ENCODE results near the gene SPAG8.

Gene SPAG8

GRCh38 chr9:35844628-35845270 lies 32.7 kb upstream of the SPAG8 start:
- Mint-ChIP-seq H3K27ac (no peak overlapping the region), H3K27me3 (no peaks in the 10 kb centered on the region), H3K9me3 (no peaks in the 10 kb centered on the region), H3K36me3 (peaks cover 4% of the 10 kb centered on the region), H3K4me3 (peak overlapping the region; percentile 3), H3K4me1 (peaks cover 81% of the 10 kb centered on the region)
- peak; percentile 73 for ATAC-seq

DNA sequence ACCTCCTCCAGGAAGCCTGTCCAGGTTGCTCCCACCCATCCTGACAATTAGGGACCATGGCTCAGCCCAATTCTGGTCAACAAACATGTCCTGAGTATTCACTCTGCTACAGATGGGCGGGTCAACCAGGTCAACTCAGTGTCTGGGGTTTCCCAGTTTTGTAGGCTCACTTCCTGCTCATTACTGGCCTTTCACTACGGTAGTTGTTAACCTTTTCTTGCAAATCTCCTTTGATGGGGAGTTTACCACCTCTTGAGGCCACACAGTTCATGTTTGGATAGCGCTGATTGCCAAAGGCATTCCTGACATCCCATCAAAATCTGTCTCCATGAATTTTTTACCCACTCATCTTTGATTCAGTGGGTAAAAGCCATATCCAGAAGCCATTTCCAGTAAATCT lies 30.7 kb upstream of the SPAG8 start:
- H3K4me1 Mint-ChIP-seq: peaks cover 73% of the 10 kb centered on the region
- H3K27ac Mint-ChIP-seq: peak overlapping the region; percentile 56
- H3K27me3 Mint-ChIP-seq: no peaks in the 10 kb centered on the region
- H3K36me3 Mint-ChIP-seq: peaks cover 4% of the 10 kb centered on the region
- ATAC-seq: peak; percentile 82
- H3K4me3 Mint-ChIP-seq: peak overlapping the region; percentile 24
- H3K9me3 Mint-ChIP-seq: no peaks in the 10 kb centered on the region

DNA sequence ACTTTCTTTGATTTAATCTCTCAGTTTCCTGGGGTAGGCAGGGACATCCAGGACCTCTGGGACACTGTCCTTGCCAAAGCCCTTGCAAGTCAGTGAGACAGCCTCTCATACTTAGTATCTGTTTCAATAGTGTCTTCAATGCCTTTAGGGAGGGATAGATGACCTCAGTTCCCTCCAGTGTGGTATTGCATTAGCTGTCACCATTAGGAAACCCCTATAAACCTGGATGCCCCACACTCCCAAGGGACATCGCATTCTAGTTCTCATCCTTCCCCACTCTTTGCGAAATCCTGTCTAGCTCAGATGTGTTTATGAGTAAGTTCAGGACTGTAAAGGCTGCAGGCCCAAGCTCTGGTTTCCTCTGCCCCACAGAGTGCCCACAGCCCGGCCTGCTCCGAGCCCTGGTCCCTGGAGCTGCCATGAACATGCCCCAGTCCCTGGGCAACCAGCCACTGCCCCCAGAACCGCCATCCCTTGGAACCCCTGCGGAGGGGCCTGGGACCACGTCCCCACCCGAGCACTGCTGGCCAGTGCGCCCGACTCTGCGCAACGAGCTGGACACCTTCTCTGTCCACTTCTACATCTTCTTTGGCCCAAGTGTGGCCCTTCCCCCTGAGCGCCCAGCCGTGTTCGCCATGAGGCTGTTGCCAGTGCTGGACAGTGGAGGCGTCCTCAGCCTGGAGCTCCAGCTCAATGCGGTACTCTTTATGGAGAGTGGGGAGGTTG lies 30.1 kb upstream of the SPAG8 start:
- ATAC-seq: peak; percentile 22
- Mint-ChIP-seq H3K36me3 (no peaks in the 10 kb centered on the region), H3K4me1 (peaks cover 67% of the 10 kb centered on the region)

GRCh38 chr9:35841645-35841900 lies 29.5 kb upstream of the SPAG8 start:
- H3K9me3 Mint-ChIP-seq: no peaks in the 10 kb centered on the region
- H3K4me3 Mint-ChIP-seq: no peak overlapping the region
- H3K36me3 Mint-ChIP-seq: no peaks in the 10 kb centered on the region
- no peaks in the 10 kb centered on the region for H3K27me3 Mint-ChIP-seq
- peaks cover 61% of the 10 kb centered on the region for H3K4me1 Mint-ChIP-seq
- peak overlapping the region; percentile 44 for H3K27ac Mint-ChIP-seq
- ATAC-seq: no peak

More for the DNA sequence above, 30.1 kb upstream of the SPAG8 start:
- Mint-ChIP-seq H3K4me3 (peak overlapping the region; percentile 53), H3K9me3 (no peaks in the 10 kb centered on the region), H3K27me3 (no peaks in the 10 kb centered on the region), H3K27ac (peak overlapping the region; percentile 56)

DNA sequence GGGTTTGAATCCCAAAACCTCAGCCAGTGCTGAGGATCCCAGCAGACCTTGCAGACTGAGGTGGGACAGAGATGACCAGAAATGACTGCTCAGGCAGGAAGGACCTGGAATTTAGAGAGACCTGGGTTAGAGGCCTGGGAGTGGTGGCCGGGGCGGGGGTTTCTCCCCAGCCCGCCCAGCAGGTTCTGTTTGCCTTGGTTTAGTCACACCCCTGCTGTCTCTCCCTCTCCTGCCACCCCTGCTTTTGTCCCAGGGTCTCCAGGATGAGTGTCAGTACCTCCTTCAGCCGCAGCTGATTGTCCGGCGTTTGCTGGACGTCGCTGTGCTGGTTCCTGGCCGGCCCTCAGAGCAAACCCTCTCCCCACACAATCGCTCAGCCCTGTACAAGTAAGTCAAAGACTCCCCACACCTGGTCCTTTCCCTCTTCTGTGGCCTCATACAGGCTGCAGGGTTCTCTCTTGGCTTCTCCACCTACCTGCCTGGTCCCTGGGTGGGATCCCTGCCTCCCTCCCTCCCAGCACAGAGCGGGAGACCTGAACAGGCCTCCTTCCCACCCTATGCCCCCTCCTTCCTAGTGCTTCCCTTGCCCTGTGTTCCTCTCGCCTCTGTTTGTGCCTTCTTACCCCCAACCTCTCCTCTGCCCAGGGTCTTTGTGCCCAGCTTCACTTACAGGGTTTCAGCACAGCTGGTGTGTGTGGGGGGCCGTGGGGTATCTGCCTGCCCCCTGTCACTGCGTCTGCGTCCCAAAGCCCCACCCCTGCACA lies 29.0 kb upstream of the SPAG8 start:
- peak overlapping the region; percentile 44 for H3K27ac Mint-ChIP-seq
- no peaks in the 10 kb centered on the region for H3K36me3 Mint-ChIP-seq
- H3K27me3 Mint-ChIP-seq: no peaks in the 10 kb centered on the region
- H3K9me3 Mint-ChIP-seq: no peaks in the 10 kb centered on the region
- H3K4me1 Mint-ChIP-seq: peaks cover 61% of the 10 kb centered on the region
- no peak for ATAC-seq
- H3K4me3 Mint-ChIP-seq: no peak overlapping the region

GRCh38 chr9:35839926-35840325 lies 27.9 kb upstream of the SPAG8 start:
- peak; percentile 15 for ATAC-seq
- Mint-ChIP-seq H3K4me3 (no peak overlapping the region), H3K27me3 (no peaks in the 10 kb centered on the region), H3K27ac (peak overlapping the region; percentile 26), H3K4me1 (peaks cover 53% of the 10 kb centered on the region), H3K9me3 (no peaks in the 10 kb centered on the region), H3K36me3 (no peaks in the 10 kb centered on the region)

DNA sequence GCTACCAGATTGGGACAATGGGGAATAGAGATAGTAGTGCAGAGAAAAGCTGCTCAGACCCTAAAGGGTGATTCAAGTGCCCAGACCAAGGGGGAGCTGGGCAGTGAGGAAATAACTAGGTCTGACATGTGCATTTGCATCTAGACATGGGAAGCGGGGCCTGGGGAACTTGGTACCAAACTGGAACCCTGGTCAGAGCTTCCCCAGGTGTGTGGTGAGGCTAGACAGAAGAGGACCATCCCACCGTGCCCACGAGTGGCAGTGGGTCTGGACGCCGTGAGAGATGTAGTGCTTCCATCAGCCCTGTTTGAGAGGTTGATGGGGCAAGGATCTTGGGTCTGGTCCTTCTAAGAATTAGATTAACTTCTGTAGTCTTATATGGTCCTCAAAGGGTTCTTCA lies 24.5 kb upstream of the SPAG8 start:
- peaks cover 52% of the 10 kb centered on the region for H3K4me1 Mint-ChIP-seq
- no peaks in the 10 kb centered on the region for H3K9me3 Mint-ChIP-seq
- H3K27me3 Mint-ChIP-seq: no peaks in the 10 kb centered on the region
- no peaks in the 10 kb centered on the region for H3K36me3 Mint-ChIP-seq
- ATAC-seq: no peak
- H3K4me3 Mint-ChIP-seq: no peak overlapping the region
- peak overlapping the region; percentile 8 for H3K27ac Mint-ChIP-seq

GRCh38 chr9:35835766-35836165 lies 23.7 kb upstream of the SPAG8 start:
- Mint-ChIP-seq H3K36me3 (no peaks in the 10 kb centered on the region), H3K27me3 (no peaks in the 10 kb centered on the region), H3K27ac (peak overlapping the region; percentile 8), H3K4me1 (peaks cover 47% of the 10 kb centered on the region), H3K9me3 (no peaks in the 10 kb centered on the region), H3K4me3 (no peak overlapping the region)
- ATAC-seq: no peak

GRCh38 chr9:35835216-35835632 lies 23.2 kb upstream of the SPAG8 start:
- Mint-ChIP-seq H3K4me1 (peaks cover 46% of the 10 kb centered on the region), H3K36me3 (no peaks in the 10 kb centered on the region), H3K27ac (peak overlapping the region; percentile 48), H3K27me3 (no peaks in the 10 kb centered on the region), H3K4me3 (no peak overlapping the region), H3K9me3 (no peaks in the 10 kb centered on the region)
- no peak for ATAC-seq

DNA sequence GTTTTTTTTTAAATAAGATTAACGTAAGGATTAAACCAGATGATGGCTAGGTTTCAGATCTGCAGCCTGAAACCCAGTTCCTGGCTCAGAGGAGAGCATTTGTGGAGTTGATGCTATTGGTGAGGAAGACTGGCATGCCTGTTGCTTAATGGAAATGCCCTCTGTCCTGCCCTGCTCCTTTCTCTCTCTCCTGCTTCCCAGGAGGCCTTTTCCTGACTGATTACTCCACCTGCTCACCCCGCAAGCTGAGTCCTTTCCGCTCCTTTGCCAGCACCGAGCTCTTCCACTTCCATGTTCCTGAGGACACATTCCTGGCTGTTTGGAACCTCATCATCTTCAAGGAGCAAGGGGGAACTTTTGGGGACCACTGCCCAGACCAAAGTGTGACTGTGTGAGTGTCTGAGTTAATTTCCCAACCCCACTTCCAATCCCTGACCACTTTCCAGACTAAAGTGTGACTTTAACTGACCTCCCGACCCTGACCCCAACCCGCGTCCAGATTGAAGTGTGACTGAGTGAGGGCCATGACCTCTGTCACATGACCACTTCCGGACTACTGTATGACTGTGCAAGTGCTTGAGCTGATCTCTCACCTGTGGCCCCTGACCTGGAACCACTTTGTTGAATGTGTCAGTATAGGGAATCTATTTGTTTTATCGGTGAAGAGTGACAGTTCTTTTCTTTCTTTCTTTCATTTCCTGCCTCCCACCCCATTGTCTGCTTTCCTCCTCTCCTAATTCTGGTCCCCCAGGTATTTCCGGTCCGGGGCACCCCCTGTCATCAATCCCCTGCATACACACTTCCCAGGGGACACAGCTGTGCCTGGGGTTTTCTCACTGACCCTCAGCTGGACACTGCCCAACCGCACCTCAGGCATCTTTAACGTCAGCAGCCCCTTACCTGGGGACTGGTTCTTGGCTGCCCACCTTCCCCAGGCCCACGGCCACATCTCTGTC lies 22.5 kb upstream of the SPAG8 start:
- peak overlapping the region; percentile 19 for H3K4me3 Mint-ChIP-seq
- H3K4me1 Mint-ChIP-seq: peaks cover 47% of the 10 kb centered on the region
- H3K27me3 Mint-ChIP-seq: no peaks in the 10 kb centered on the region
- no peak for ATAC-seq
- no peaks in the 10 kb centered on the region for H3K9me3 Mint-ChIP-seq
- H3K36me3 Mint-ChIP-seq: no peaks in the 10 kb centered on the region
- peak overlapping the region; percentile 48 for H3K27ac Mint-ChIP-seq

GRCh38 chr9:35832814-35833213 lies 20.8 kb upstream of the SPAG8 start:
- no peak for ATAC-seq
- H3K4me3 Mint-ChIP-seq: no peak overlapping the region
- peak overlapping the region; percentile 61 for H3K27ac Mint-ChIP-seq
- no peaks in the 10 kb centered on the region for H3K36me3 Mint-ChIP-seq
- H3K9me3 Mint-ChIP-seq: no peaks in the 10 kb centered on the region
- H3K27me3 Mint-ChIP-seq: no peaks in the 10 kb centered on the region
- peaks cover 55% of the 10 kb centered on the region for H3K4me1 Mint-ChIP-seq

GRCh38 chr9:35831040-35831439 lies 19.0 kb upstream of the SPAG8 start:
- no peak overlapping the region for H3K27ac Mint-ChIP-seq
- H3K27me3 Mint-ChIP-seq: no peaks in the 10 kb centered on the region
- no peak overlapping the region for H3K4me3 Mint-ChIP-seq
- no peaks in the 10 kb centered on the region for H3K9me3 Mint-ChIP-seq
- ATAC-seq: no peak
- no peaks in the 10 kb centered on the region for H3K36me3 Mint-ChIP-seq
- peaks cover 58% of the 10 kb centered on the region for H3K4me1 Mint-ChIP-seq

DNA sequence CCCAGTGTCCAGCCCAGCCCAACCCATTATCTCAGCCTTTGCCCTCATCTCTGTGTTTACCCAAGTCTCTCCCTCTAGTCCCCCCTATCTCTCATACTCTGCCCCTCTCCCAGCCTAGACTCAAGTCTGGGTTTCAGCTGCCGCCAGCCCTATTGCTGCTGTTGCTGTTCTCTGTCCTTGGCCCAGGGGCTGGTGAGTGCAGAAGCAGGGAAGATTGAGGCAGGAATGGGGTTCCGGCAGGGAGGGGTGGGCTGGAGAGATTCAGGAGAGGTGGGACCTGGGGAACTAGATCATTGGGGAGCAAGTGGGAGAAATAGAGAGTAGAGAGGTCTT lies 17.7 kb upstream of the SPAG8 start:
- ATAC-seq: no peak
- H3K4me1 Mint-ChIP-seq: peaks cover 60% of the 10 kb centered on the region
- no peaks in the 10 kb centered on the region for H3K36me3 Mint-ChIP-seq
- H3K27me3 Mint-ChIP-seq: no peaks in the 10 kb centered on the region
- no peaks in the 10 kb centered on the region for H3K9me3 Mint-ChIP-seq
- peak overlapping the region; percentile 72 for H3K27ac Mint-ChIP-seq
- peak overlapping the region; percentile 84 for H3K4me3 Mint-ChIP-seq

GRCh38 chr9:35829084-35829763 lies 17.2 kb upstream of the SPAG8 start, which contains the start of gene TMEM8B:
Gene TMEM8B (plus strand): TSS chr9:35829228. CDS start chr9:35829448, 220 bp downstream.
- ATAC-seq: peak; percentile 92
- Mint-ChIP-seq H3K27ac (peak within 1 kb of the TSS; percentile 72), H3K36me3 (no peaks in the 10 kb centered on the region), H3K9me3 (no peaks in the 10 kb centered on the region), H3K4me3 (peak within 1 kb of the TSS; percentile 84), H3K4me1 (peaks cover 55% of the 10 kb centered on the region), H3K27me3 (no peaks in the 10 kb centered on the region)

Measured in stimulated activated memory B cell treated with anti-CD40 and anti-IgM and Interleukin-4, amounts not matched to agents 10 μg/mL and 1 μg/mL and 100 μg/mL, for 72 hours (primary cell).